Common myeloid progenitor, CD34-positive (primary cell): Measurements from ENCODE around the gene SIDT2.

ENCODE experiments used
- CTCF ChIA-PET: fragments of 350-600 bp; sonication (Branson Sonifier 250); formaldehyde crosslinking; loops from one replicate; lab custom pipeline; 2021; ENCODE audit warnings: antibody characterized with exemption; lab: Charles Lee
- POLR2A ChIA-PET: fragments of 350-600 bp; sonication (Branson Sonifier 250); formaldehyde crosslinking; loops from one replicate; lab custom pipeline; 2021; ENCODE audit warnings: antibody characterized with exemption; lab: Charles Lee
- DNase-seq, 3 donors: peaks; one replicate each; pipeline versions ENCODE4 v3.0.0 to v3.0.0-alpha.2; 2013
- H3K27ac ChIP-seq, 2 experiments: 1 replicate in 1 of 2; 2 replicates in 1 of 2; pipeline ENCODE4 v1.7.0; 2013; ENCODE audit warnings: inconsistent platforms in 2 of 2, low read length in 2 of 2, mild to moderate bottlenecking in 2 of 2, low read depth in 1 of 2, moderate library complexity in 1 of 2; ENCODE audit not compliant: severe bottlenecking in 2 of 2, insufficient read depth in 1 of 2, poor library complexity in 1 of 2
- H3K27me3 ChIP-seq, 5 experiments: replicated peaks in 2 of 5; 1 replicate in 3 of 5; 2 replicates in 2 of 5; pipeline versions ENCODE4 v1.6.1 to v1.7.0; 2013; ENCODE audit warnings: low read length in 4 of 5, mild to moderate bottlenecking in 2 of 5, moderate library complexity in 2 of 5, inconsistent platforms in 1 of 5; ENCODE audit not compliant: insufficient read depth in 5 of 5, control insufficient read depth in 4 of 5
- H3K36me3 ChIP-seq, 4 experiments: 1 replicate in 2 of 4; 2 replicates in 2 of 4; pipeline versions ENCODE4 v1.6.1 to v1.7.0; 2013; ENCODE audit warnings: low read length in 3 of 4, control low read depth in 1 of 4, mild to moderate bottlenecking in 1 of 4; ENCODE audit not compliant: control insufficient read depth in 4 of 4, insufficient read depth in 4 of 4
- H3K4me1 ChIP-seq, 4 experiments: 1 replicate in 3 of 4; 2 replicates in 1 of 4; pipeline versions ENCODE4 v1.6.1 to v1.7.1; 2013; ENCODE audit warnings: low read length in 3 of 4, mild to moderate bottlenecking in 3 of 4, control low read depth in 1 of 4, inconsistent platforms in 1 of 4, moderate library complexity in 1 of 4; ENCODE audit not compliant: control insufficient read depth in 4 of 4, insufficient read depth in 4 of 4; ENCODE audit errors: control extremely low read depth in 1 of 4
- H3K4me3 ChIP-seq, 7 experiments: 1 replicate in 4 of 7; 2 replicates in 3 of 7; pipeline versions ENCODE4 v1.5.1 to v1.7.0; 2013; ENCODE audit warnings: mild to moderate bottlenecking in 7 of 7, low read length in 6 of 7, moderate library complexity in 6 of 7, inconsistent platforms in 2 of 7, low read depth in 2 of 7, control low read depth in 1 of 7; ENCODE audit not compliant: insufficient read depth in 4 of 7, control insufficient read depth in 1 of 7; ENCODE audit errors: extremely low read depth in 1 of 7
- H3K9me3 ChIP-seq, 5 experiments: 1 replicate in 4 of 5; 2 replicates in 1 of 5; pipeline versions ENCODE4 v1.6.1 to v1.7.1; 2013; ENCODE audit warnings: low read length in 4 of 5, mild to moderate bottlenecking in 2 of 5, inconsistent platforms in 1 of 5, low read depth in 1 of 5, moderate library complexity in 1 of 5; ENCODE audit not compliant: control insufficient read depth in 4 of 5, insufficient read depth in 2 of 5; ENCODE audit errors: control extremely low read depth in 1 of 5
- WGBS: methylation state at CpG from one replicate; pipeline ENCODE4 v1.1.5; 2013; ENCODE audit not compliant: insufficient coverage; 5-methylcytosine and 5-hydroxymethylcytosine counted together

The SIDT2 gene

DNA sequence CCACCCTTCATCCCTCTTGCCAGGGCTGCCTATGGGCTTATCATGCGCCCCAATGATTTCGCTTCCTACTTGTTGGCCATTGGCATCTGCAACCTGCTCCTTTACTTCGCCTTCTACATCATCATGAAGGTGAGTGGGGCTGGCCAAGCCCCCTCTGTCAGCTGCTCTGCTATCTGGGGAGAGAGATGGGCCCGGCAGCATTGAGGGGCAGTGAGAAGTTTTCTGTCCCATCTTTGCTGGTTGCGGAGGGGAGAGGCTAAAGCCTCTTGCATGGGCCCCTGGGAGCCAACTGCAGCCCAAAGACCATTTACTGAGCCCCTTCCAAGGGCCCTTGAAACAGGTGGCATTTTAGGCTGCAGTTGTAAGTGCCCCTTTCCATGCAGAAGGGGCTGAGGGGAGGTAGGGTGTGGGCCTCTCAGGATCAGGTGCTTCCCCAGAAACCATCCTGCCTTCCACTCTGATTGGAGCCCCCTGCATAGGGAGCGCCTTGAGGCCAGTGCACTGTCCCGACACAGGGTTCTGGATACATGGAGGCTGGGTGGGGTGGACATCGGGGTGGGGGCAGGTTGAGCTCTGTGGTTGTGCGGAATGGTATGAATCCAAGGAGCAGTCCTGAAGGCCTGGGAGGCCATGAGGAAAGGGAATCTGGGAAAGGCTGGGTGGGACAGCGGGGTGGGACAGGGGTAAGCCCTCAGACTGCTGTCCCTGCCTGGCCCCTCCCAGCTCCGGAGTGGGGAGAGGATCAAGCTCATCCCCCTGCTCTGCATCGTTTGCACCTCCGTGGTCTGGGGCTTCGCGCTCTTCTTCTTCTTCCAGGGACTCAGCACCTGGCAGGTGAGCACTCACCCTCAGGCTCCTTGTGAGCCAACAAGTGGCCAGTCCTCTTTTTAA is 14.8 kb downstream of the SIDT2 start:
- Histone ChIP-seq H3K9me3 (no peaks in the 10 kb centered on the region), H3K4me1 (no peaks in the 10 kb centered on the region), H3K36me3 (peaks cover 3 to 36% (median 12%) of the 10 kb centered on the region in 4 experiments), H3K27me3 (no peaks in the 10 kb centered on the region), H3K27ac (no peak overlapping the region), H3K4me3 (no peak overlapping the region)
- CTCF ChIA-PET = interaction anchor here (0.6 to 7.7 kb wide), 3 partner anchors 12 to 306 kb away, joined by 3 to 59 read pairs (median 4); partner anchors contain the start of gene SIDT2
- DNase-seq = no peak
- 97% methylated on average over 8 of the region's 15 CpGs for WGBS
- POLR2A ChIA-PET = no interaction called here

DNA sequence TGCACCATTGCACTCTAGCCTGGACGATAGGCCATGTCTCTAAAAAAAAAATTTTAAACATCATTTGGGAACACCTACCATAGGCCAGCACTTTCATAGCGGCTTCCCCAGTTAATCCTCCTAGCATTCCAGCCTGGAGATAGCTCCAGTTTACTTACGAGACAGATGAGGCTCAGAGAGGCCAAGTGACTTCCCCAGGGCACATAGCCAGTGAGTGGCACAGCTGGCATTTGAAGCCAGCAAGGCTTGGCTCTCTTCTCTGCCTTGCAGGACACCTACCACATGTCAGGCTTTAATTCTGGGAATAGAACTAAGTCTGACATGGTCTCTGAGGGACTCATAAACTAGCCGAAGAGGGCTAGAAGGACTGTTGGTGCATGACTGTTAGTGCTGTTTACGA is 15.7 kb downstream of the SIDT2 start:
- ChIA-PET CTCF (interaction anchor here (0.6 to 7.7 kb wide), 5 partner anchors 13 to 307 kb away, joined by 3 to 59 read pairs (median 4); partner anchors contain the start of gene SIDT2), POLR2A (no interaction called here)
- Histone ChIP-seq H3K36me3 (peaks cover 3 to 28% (median 10%) of the 10 kb centered on the region in 4 experiments), H3K4me3 (no peak overlapping the region), H3K9me3 (no peaks in the 10 kb centered on the region), H3K27ac (no peak overlapping the region), H3K27me3 (no peaks in the 10 kb centered on the region), H3K4me1 (peaks cover 0 to 4% (median 2%) of the 10 kb centered on the region in 4 experiments)
- 100% methylated on average over 5 of the region's 5 CpGs for WGBS
- DNase-seq = no peak

GRCh38 chr11:117195258-117195657 is 16.7 kb downstream of the SIDT2 start:
- Histone ChIP-seq H3K4me1 (peaks cover 0 to 7% (median 2%) of the 10 kb centered on the region in 4 experiments), H3K9me3 (no peaks in the 10 kb centered on the region), H3K36me3 (peaks cover 3 to 20% (median 7%) of the 10 kb centered on the region in 4 experiments), H3K27ac (no peak overlapping the region), H3K27me3 (no peaks in the 10 kb centered on the region), H3K4me3 (no peak overlapping the region)
- ChIA-PET CTCF (interaction anchor here (1.1 to 7.7 kb wide), 3 partner anchors 14 to 23 kb away, joined by 3 to 59 read pairs (median 15); partner anchors contain the start of gene SIDT2), POLR2A (no interaction called here)
- WGBS = 100% methylated on average over 4 of the region's 4 CpGs
- no peak for DNase-seq

GRCh38 chr11:117195761-117196160 is 17.2 kb downstream of the SIDT2 start:
- H3K36me3 ChIP-seq = peaks cover 3 to 18% (median 7%) of the 10 kb centered on the region in 4 experiments
- CTCF ChIA-PET = interaction anchor here (3.0 to 7.7 kb wide), 3 partner anchors 15 to 31 kb away, joined by 14 to 59 read pairs (median 15); partner anchors contain the start of gene SIDT2

GRCh38 chr11:117197006-117197405 is 18.5 kb downstream of the SIDT2 start:
- 100% methylated on average over 5 of the region's 7 CpGs for WGBS
- DNase-seq = no peak
- H3K27ac ChIP-seq = no peak overlapping the region
- H3K9me3 ChIP-seq = no peaks in the 10 kb centered on the region
- ChIA-PET POLR2A (interaction anchor here (0.7 kb wide), 1 partner anchor 30 kb away, joined by 3 read pairs; no protein-coding TSS in a partner anchor), CTCF (interaction anchor here (1.1 to 7.7 kb wide), 5 partner anchors 15 to 91 kb away, joined by 4 to 59 read pairs (median 14); partner anchors contain the start of gene SIDT2)
- H3K4me3 ChIP-seq = no peak overlapping the region
- peaks cover 0 to 7% (median 2%) of the 10 kb centered on the region in 4 experiments for H3K4me1 ChIP-seq
- peaks cover 3 to 13% (median 7%) of the 10 kb centered on the region in 4 experiments for H3K36me3 ChIP-seq
- H3K27me3 ChIP-seq = no peaks in the 10 kb centered on the region

More at GRCh38 chr11:117195761-117196160, 17.2 kb downstream of the SIDT2 start:
- no peak for DNase-seq
- no peaks in the 10 kb centered on the region for H3K27me3 ChIP-seq
- 92% methylated on average over 19 of the region's 19 CpGs for WGBS
- H3K9me3 ChIP-seq = no peaks in the 10 kb centered on the region
- POLR2A ChIA-PET = no interaction called here
- no peak overlapping the region for H3K4me3 ChIP-seq
- no peak overlapping the region for H3K27ac ChIP-seq
- peaks cover 0 to 7% (median 2%) of the 10 kb centered on the region in 4 experiments for H3K4me1 ChIP-seq

GRCh38 chr11:117197516-117198456 is 19.2 kb downstream of the SIDT2 start:
- ChIA-PET CTCF (interaction anchor here (1.1 to 7.7 kb wide), 5 partner anchors 15 to 92 kb away, joined by 4 to 59 read pairs (median 14); partner anchors contain the start of gene SIDT2), POLR2A (no interaction called here)
- Histone ChIP-seq H3K27me3 (no peaks in the 10 kb centered on the region), H3K36me3 (peaks cover 2 to 8% (median 4%) of the 10 kb centered on the region in 4 experiments), H3K4me3 (no peak overlapping the region), H3K4me1 (peaks cover 0 to 7% (median 2%) of the 10 kb centered on the region in 4 experiments), H3K27ac (no peak overlapping the region), H3K9me3 (no peaks in the 10 kb centered on the region)
- WGBS = 96% methylated on average over 9 of the region's 17 CpGs
- no peak for DNase-seq
